Kidney capillary endothelial cell (primary cell): ENCODE measurements around the gene CLDN6.

Experiments
- DNase-seq: peaks from one replicate; pipeline ENCODE4 v3.0.0-alpha.2; 2018; ENCODE audit warnings: low spot score

Gene CLDN6

DNA sequence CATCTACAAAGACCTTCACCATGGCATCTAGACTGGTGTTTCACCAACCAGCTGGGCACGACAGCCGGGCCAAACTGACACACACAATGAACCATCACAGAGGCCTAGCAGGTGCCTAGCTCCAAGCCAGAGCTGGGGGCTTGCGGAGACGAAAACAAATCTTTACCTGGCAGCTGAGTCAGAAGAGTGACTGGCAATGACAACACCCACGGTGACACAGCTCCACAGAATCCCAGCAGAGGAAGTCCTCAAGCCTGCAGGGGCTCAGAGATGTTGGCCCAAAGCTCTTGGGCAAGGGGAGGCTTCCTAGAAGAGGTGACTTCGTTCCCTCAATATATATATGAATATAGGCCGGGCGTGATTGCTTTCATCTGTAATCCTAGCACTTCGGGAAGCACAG, 33.5 kb upstream of the CLDN6 start:
- no peak for DNase-seq

DNA sequence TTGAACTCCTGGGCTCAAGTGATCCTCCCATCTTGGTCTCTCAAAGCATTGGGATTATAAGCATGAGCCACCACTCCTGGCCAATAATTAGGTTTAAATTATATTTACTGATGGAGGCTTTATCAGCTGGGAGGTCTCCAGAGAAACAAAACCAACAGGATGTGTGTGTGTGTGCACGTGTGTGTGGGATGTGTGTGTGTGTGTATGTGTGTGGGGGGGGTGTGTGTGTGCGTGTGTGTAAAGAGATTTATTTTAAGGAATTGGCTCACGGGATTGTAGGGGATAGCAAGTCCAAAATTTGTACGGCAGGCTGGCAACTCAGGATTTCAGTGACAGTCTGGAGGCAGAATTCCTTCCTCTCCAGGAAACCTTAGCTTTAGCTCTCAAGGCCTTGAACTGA, 33.0 kb upstream of the CLDN6 start:
- no peak for DNase-seq

DNA sequence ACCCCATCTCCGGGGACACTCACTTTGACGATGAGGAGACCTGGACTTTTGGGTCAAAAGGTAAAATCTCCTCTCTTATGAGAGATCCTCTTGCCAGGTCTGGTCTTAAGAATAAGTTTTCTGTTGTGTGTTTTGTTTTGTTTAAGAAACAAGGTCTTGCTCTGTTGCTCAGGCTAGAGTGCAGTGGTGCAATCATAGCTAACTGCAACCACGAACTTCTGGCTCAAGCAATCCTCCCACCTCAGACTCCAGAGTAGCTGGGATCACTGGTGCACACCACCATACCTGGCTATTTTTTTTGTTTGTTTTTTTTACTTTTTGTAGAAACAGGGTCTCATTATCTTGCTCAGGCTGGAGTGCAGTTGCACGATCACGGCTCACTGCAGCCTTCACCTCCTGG, 32.5 kb upstream of the CLDN6 start:
- no peak for DNase-seq

- no peak for DNase-seq
These were observed 32.0 kb upstream of the CLDN6 start for GRCh38 chr16:3049921-3050481.

GRCh38 chr16:3047387-3047720, 29.4 kb upstream of the CLDN6 start:
- no peak for DNase-seq

DNA sequence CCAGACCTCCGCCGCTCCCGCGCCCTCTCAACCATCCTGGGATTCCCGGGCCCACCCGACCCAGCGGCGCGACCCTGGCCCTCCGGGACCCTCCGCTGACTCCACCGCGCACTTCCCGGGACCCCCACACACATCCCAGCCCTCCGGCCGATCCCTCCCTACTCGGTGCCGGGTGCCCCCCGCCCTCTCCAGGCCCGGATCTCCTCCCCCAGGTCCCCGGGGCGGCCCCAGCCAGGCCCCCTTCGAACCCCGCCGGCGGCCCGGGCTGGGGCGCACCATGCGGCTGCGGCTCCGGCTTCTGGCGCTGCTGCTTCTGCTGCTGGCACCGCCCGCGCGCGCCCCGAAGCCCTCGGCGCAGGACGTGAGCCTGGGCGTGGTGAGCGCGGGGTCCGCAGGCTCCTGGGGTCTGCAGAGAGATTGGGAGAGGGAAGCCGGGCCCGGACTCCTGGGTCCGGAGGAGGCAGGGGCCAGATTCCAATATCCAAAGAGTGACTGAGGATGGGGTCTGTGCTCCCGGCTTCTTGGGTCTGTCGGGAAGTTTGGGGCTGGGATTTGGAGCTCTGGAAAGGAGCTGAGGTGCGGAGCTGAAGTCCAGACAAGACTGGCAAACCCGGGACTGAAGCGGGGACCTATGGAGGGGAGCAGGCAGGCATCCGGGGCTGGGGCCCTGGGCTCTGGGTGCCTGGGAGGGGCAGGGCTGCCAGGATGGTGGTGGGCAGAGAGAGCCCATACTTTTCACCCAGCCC, 28.8 kb upstream of the CLDN6 start:
- DNase-seq, result no peak

DNA sequence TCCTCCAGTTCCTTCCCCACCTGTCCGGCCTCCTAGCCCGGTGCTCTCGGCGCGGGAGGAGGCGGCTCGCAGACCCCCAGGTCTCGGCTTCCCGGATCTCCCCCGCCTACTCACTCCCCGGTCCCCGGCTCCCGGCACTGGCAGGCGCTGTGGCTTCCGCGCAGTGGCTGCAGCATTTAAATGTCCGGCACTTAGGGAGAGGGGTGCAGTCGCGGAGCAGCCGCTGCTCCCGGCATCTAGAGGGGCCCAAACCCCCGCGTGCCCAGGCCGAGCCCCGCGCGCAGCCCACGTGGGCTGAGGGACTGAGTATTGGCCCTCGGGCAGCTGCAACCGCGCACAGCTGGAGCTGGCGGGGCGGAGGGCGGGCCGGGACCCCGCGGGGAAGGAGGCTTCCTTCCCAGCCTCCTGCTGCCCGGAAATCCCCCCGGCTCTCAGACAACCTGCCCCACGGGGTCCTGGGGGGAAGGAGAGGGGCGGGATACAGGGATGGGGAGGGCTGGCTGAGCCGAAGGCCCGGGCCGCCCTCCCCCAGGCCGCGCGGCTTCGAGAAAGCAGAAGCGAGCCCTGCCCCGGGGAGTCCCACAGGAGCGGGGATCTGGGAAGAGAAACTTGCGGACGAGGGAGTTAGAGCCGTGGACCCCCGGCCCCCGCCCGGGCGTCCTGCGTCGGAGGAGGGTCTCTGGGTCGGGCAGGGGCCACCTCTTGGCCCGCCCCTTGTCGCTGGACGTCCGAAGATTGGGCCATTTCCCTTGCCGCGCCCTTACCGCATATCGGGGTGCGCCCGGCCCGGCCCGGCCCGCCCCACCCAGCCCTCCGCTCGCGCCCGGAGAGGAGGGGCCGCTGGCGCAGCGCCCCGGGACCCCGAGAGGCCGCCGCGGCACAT, 28.0 kb upstream of the CLDN6 start, which contains the start of gene MMP25:
MMP25 (plus strand) TSS at position 804 of the 883 bp plus-strand sequence. CDS start 357 bp downstream, outside the sequence.
- DNase-seq, result no peak

GRCh38 chr16:3044708-3045107, 26.7 kb upstream of the CLDN6 start:
- DNase-seq, result no peak

DNA sequence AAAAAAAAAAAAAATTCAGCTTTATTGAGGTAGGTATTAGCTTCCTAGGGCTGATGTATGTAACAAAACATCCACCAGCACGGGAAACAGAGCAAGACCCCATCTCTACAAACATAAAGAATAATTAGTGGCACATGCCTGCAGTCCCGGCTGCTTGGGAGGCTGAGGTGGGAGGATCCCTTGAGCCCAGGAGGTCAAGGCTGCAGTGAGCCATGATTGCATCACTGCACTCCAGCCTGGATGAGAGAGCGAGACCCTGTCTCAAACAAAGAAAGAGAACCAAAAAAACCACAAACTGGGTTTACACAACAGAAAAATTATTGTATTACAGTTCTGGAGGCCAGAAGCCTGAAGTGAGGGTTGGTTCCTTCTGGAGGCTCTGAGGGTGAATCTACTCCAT, 24.4 kb upstream of the CLDN6 start:
- DNase-seq, result no peak

DNA sequence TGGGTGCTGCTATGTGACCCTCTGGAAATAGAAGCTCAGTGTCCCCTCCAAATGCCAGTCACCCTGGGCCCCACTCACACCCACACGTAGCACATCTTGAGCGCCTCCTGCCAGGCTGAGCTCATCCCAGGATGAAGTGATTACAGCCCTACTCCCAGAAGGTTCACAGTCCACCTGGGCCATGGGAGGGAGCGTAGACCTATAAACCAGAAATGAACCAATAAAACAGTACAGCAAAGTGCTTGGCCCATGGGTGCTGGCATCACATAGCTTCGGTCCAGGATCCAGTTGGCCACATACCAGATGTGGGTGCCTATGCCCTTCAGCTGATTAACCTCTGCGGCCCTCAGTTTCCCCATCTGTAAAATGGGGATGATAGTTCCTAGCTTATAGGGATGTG, 20.9 kb upstream of the CLDN6 start:
- DNase-seq, result no peak

DNA sequence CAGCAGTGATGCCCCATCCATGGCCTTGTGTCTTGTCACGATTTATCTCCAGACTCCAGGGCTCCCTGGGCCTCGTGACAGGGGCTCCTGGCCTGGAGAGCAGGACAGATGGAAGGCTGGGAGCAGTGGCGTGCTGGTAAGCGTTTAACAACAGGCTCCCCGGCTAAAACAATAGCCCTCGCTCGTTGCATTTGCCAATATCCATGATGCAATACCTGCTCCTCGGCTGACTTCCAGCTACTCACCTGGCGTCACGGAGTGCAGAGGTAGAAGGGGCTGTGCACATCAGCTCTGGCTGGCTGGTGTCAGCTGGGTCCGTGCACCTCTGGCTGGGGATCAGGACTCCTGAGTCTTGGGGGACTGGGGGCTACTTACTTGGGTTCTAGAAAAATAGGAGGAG, 20.3 kb upstream of the CLDN6 start:
- DNase-seq, result no peak

GRCh38 chr16:3036726-3037315, 18.8 kb upstream of the CLDN6 start, which contains the start of gene BICDL2:
TSS of gene BICDL2 (minus strand) at chr16:3036944. CDS start at chr16:3035496, 1,448 bp downstream.
- DNase-seq, result no peak

- no peak for DNase-seq
These were observed 18.2 kb upstream of the CLDN6 start for GRCh38 chr16:3035972-3036725.

DNA sequence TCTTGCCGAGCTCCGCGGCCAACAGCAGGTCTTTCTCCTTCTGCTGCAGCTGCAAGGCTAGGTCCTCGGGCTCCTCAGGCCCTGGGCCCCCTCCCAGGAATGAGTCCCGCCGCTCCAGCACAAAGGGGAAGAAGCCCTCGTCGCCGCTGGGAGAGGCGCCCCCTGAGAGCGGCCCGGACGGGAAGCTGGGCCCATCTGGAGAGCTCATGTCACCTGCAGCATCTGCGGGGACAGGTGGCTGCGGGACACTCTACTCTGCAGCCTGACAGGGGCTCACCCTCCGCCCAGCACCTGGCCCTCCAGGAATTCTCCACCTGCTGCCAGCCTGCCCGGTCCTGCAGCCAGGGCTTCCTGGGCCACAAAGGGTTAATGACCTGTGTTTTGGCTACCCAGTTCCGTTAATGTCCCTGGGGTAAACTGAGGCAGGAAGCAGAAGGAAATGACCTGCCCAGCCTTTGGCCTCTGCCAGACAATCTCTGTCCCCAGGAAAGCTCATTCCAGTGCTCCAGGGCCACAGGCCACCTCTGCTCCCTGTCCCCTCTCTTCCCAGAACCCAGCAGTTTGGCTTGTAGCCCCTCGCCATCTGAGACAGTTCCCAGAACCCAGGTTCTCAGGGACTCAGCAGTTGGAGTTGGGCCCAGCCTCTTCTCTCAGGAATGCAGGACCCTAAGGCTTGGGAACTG, 17.4 kb upstream of the CLDN6 start:
- no peak for DNase-seq

GRCh38 chr16:3032624-3033023, 14.6 kb upstream of the CLDN6 start:
- no peak for DNase-seq

GRCh38 chr16:3030222-3031212, 12.5 kb upstream of the CLDN6 start:
- no peak for DNase-seq

GRCh38 chr16:3029491-3030221, 11.7 kb upstream of the CLDN6 start:
- DNase-seq, result peak; percentile 46

DNA sequence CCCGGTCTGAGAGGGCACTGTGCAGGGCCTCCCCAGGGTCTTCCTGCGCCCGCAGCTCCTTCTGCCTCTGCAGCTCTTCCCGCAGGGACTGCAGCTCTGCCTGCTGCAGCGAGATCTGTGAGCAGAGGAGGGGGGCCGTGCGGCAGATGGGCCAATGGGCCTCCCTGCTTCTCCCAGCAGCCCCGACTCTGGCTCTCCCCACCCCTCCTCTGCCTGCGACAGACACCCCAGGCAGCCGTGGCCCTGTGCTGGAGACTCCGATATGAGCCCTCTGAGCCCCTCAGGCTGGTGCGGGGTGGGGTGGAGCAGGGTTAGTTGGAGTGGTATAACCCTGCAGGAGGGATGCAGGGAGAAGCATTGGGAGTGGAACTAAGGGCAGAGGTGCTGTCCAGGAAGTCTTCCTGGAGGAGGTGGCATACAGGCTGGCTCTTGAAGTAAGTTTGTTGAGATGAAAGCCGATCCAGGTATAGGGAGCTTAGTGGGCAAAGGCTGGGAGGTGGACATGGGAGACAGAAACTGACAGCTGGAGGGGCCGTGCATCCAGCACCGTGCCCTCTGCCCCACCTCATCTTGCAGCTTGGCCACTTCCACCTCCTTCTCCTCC, 10.8 kb upstream of the CLDN6 start:
- no peak for DNase-seq
